ENCODE data around the gene PLCH1. TPM values are rescaled to one million over a fixed set of nuclear protein-coding genes. Genes with fewer than 3 reads are reported as not detected.
A peak's percentile ranks its signal among the peaks of the same experiment; 100 is the strongest.

The PLCH1 gene
- total and polyA plus RNA-seq, 7 donors: 0.03 to 1.1 (median 0.06) TPM; not detected in 2

- no peaks in the 10 kb centered on the region for H3K36me3 ChIP-seq (ENCODE audit: insufficient read depth in 1 of 2, low read depth in 1 of 2)
- no peak overlapping the region for H3K27ac ChIP-seq
- TF ChIP-seq, protein P1, sequence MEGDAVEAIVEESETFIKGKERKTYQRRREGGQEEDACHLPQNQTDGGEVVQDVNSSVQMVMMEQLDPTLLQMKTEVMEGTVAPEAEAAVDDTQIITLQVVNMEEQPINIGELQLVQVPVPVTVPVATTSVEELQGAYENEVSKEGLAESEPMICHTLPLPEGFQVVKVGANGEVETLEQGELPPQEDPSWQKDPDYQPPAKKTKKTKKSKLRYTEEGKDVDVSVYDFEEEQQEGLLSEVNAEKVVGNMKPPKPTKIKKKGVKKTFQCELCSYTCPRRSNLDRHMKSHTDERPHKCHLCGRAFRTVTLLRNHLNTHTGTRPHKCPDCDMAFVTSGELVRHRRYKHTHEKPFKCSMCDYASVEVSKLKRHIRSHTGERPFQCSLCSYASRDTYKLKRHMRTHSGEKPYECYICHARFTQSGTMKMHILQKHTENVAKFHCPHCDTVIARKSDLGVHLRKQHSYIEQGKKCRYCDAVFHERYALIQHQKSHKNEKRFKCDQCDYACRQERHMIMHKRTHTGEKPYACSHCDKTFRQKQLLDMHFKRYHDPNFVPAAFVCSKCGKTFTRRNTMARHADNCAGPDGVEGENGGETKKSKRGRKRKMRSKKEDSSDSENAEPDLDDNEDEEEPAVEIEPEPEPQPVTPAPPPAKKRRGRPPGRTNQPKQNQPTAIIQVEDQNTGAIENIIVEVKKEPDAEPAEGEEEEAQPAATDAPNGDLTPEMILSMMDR (IDR thresholded peaks at IDR 0.05): no peak
- peaks cover 0 to 4% (median 0%) of the 10 kb centered on the region in 3 donors for H3K27me3 ChIP-seq (ENCODE audit: insufficient read depth in 3 of 3, low read length in 2 of 3)
- H3K9me3 ChIP-seq: no peaks in the 10 kb centered on the region
- 78 to 82% (median 80%) methylated on average over 3 of the region's 3 CpGs for WGBS, 3 donors
- no peak for DNase-seq
- ATAC-seq: no peak
- no peak overlapping the region for H3K4me3 ChIP-seq
- H3K4me1 ChIP-seq: no peaks in the 10 kb centered on the region
- intact Hi-C loops (cut with DNase I): no loop called here
Observed at GRCh38 chr3:155682426-155683343, 62.2 kb downstream of the PLCH1 start.

DNA sequence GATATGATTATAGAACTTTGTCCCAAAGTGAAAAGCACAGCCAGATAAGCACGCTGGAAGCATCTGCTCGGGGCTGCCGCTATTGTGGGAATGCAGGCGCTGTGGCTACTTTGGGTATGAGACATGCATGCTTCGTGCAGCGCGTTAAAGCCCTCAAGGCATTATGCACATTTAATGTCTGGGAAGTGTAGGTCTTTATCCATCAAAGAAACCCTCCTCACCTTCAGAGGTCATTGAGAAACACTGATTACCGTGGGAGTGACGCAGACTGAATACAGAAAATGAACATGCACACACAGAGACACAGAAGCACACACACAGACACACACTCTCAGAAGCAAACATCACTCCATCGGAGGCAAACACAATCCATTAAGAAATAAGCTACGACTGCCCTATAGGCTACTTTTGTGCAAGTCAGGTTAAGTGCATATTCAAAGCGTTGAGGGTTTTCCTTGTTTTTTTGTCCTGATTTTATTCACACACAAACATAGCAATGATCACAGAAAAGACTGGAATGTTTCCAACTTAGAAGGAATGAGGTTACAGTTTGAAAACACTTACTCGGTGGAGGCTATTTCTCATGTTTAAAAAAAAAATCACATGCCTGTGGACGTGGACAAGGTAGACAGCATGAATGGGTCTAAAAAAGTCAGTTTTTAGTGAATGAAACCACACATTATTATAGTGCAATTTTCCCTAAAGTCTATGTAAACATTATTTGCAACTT is 68.5 kb downstream of the PLCH1 start:
- Histone ChIP-seq H3K27ac (no peak overlapping the region), H3K9me3 (no peaks in the 10 kb centered on the region)
- DNase-seq: peak in 1 of 2 donors; percentile 41

GRCh38 chr3:155675094-155675493 is 69.8 kb downstream of the PLCH1 start:
- H3K9me3 ChIP-seq: no peaks in the 10 kb centered on the region
- H3K27me3 ChIP-seq (ENCODE audit: insufficient read depth in 3 of 3, low read length in 2 of 3): peaks cover 0 to 4% (median 0%) of the 10 kb centered on the region in 3 donors
- H3K4me3 ChIP-seq: no peak overlapping the region
- TF ChIP-seq, protein P1 (IDR thresholded peaks at IDR 0.05): no peak
- H3K36me3 ChIP-seq (ENCODE audit: insufficient read depth in 1 of 2, low read depth in 1 of 2): no peaks in the 10 kb centered on the region
- DNase-seq: no peak
- no peak overlapping the region for H3K27ac ChIP-seq
- WGBS, 3 donors: 30 to 79% (median 38%) methylated on average over 1 of the region's 1 CpG
- H3K4me1 ChIP-seq: no peaks in the 10 kb centered on the region
- ATAC-seq: no peak
- intact Hi-C loops (cut with DNase I): no loop called here

More for the DNA sequence above, 68.5 kb downstream of the PLCH1 start:
- Histone ChIP-seq H3K4me3 (peak overlapping the region; percentile 39), H3K36me3 (ENCODE audit: insufficient read depth in 1 of 2, low read depth in 1 of 2) (no peaks in the 10 kb centered on the region), H3K27me3 (ENCODE audit: insufficient read depth in 3 of 3, low read length in 2 of 3) (peaks cover 0 to 4% (median 0%) of the 10 kb centered on the region in 3 donors), H3K4me1 (no peaks in the 10 kb centered on the region)
- TF ChIP-seq, protein P1 (IDR thresholded peaks at IDR 0.05): no peak
- 21 to 34% (median 23%) methylated on average over 14 of the region's 14 CpGs for WGBS, 3 donors
- no peak for ATAC-seq
- intact Hi-C loops (cut with DNase I): no loop called here

DNA sequence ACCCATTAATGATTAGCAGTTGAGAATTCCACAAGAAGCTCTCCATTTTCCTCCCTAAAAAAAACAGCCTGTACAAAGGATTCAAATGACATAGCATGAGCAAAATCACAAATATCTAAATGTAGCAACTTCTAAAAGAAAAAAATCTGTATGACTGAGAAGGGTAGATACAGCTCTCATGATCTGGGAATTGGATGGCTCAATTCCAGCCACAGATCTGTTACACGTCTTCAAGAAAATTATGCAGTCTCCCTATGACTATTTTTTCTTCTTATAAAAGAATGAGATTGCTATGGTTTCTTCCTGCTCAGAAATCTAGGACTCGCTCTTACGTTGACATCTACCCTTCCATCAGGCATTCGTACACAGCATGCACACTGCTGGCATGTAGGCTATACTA is 71.5 kb downstream of the PLCH1 start:
- intact Hi-C loops (cut with DNase I): no loop called here

More for the DNA sequence above, 71.5 kb downstream of the PLCH1 start:
- no peak for DNase-seq
- no peak overlapping the region for H3K27ac ChIP-seq
- H3K4me1 ChIP-seq: no peaks in the 10 kb centered on the region
- H3K36me3 ChIP-seq (ENCODE audit: insufficient read depth in 1 of 2, low read depth in 1 of 2): no peaks in the 10 kb centered on the region
- ATAC-seq: no peak
- H3K9me3 ChIP-seq: no peaks in the 10 kb centered on the region
- WGBS, 3 donors: 80 to 83% (median 82%) methylated on average over 4 of the region's 4 CpGs
- TF ChIP-seq, protein P1 (IDR thresholded peaks at IDR 0.05): no peak
- no peak overlapping the region for H3K4me3 ChIP-seq
- H3K27me3 ChIP-seq (ENCODE audit: insufficient read depth in 3 of 3, low read length in 2 of 3): no peaks in the 10 kb centered on the region
